HL-60 (cell line): ENCODE measurements around the gene ZNG1B.
"Not testable (repeated sequence)": the region's sequence is repeated elsewhere in the genome, so short reads cannot be mapped to it uniquely, and the experiment has no call there.

Experiments used
- DNase-seq, 2 experiments: peaks; one replicate each; pipeline ENCODE4 v3.0.0-alpha.2; 2010 to 2020; ENCODE audit warnings: low read depth in 1 of 2, low spot score in 1 of 2
- H3K27ac ChIP-seq: fragments of 250-450 bp; sonication (Bioruptor Pico); replicated peaks from 2 replicates; pipeline ENCODE4 v1.5.1; 2020; ENCODE audit warnings: mild to moderate bottlenecking, moderate library complexity
- H3K27me3 ChIP-seq: fragments of 250-450 bp; sonication (Bioruptor Pico); 2 replicates; pipeline ENCODE4 v1.5.1; 2021; ENCODE audit warnings: mild to moderate bottlenecking, moderate library complexity; ENCODE audit not compliant: insufficient read depth, poor library complexity, severe bottlenecking
- H3K4me3 ChIP-seq: replicated peaks from 2 replicates; pipeline ENCODE4 v1.5.1; 2011; ENCODE audit warnings: mild to moderate bottlenecking, control low read depth, low read length; ENCODE audit not compliant: insufficient read depth

ZNG1B gene

GRCh38 chr2:113517025-113517424, 79.5 kb downstream of the ZNG1B start:
- not testable (repeated sequence) for H3K27me3 ChIP-seq, H3K27ac ChIP-seq, H3K4me3 ChIP-seq, DNase-seq

GRCh38 chr2:113520837-113521236, 83.3 kb downstream of the ZNG1B start:
- DNase-seq, H3K4me3 ChIP-seq: not testable (repeated sequence)

GRCh38 chr2:113521492-113521891, 84.0 kb downstream of the ZNG1B start:
- not testable (repeated sequence) for H3K4me3 ChIP-seq, H3K27me3 ChIP-seq, DNase-seq, H3K27ac ChIP-seq

More at GRCh38 chr2:113520837-113521236, 83.3 kb downstream of the ZNG1B start:
- not testable (repeated sequence) for H3K27ac ChIP-seq, H3K27me3 ChIP-seq

- H3K27me3 ChIP-seq, H3K27ac ChIP-seq, H3K4me3 ChIP-seq, DNase-seq: not testable (repeated sequence)
These were observed 87.5 kb downstream of the ZNG1B start for GRCh38 chr2:113524986-113525385.

- not testable (repeated sequence) for H3K27ac ChIP-seq, DNase-seq, H3K4me3 ChIP-seq, H3K27me3 ChIP-seq
These were observed 90.0 kb downstream of the ZNG1B start for GRCh38 chr2:113527350-113528045.

- H3K27ac ChIP-seq, H3K4me3 ChIP-seq, DNase-seq, H3K27me3 ChIP-seq: not testable (repeated sequence)
These were observed 90.6 kb downstream of the ZNG1B start for GRCh38 chr2:113528126-113528525.

GRCh38 chr2:113528904-113529303, 91.4 kb downstream of the ZNG1B start:
- not testable (repeated sequence) for H3K27me3 ChIP-seq, H3K27ac ChIP-seq, DNase-seq, H3K4me3 ChIP-seq

- not testable (repeated sequence) for H3K27me3 ChIP-seq, H3K4me3 ChIP-seq, H3K27ac ChIP-seq, DNase-seq
These were observed 95.5 kb downstream of the ZNG1B start for GRCh38 chr2:113532991-113533390.

- DNase-seq, H3K27ac ChIP-seq, H3K4me3 ChIP-seq, H3K27me3 ChIP-seq: not testable (repeated sequence)
These were observed 99.1 kb downstream of the ZNG1B start for GRCh38 chr2:113536573-113536972.

- H3K27ac ChIP-seq, H3K27me3 ChIP-seq, H3K4me3 ChIP-seq, DNase-seq: not testable (repeated sequence)
These were observed 103.3 kb downstream of the ZNG1B start for GRCh38 chr2:113540834-113541203.

- not testable (repeated sequence) for DNase-seq, H3K27me3 ChIP-seq, H3K27ac ChIP-seq
- H3K4me3 ChIP-seq = peak overlapping the region; percentile 40
These were observed 103.9 kb downstream of the ZNG1B start for GRCh38 chr2:113541204-113541975.

- peak overlapping the region; percentile 40 for H3K4me3 ChIP-seq
- not testable (repeated sequence) for DNase-seq, H3K27me3 ChIP-seq, H3K27ac ChIP-seq
These were observed 104.5 kb downstream of the ZNG1B start for GRCh38 chr2:113541976-113542485.

- DNase-seq = not testable (repeated sequence)
These were observed 105.0 kb downstream of the ZNG1B start for GRCh38 chr2:113542529-113542928.

More at GRCh38 chr2:113542529-113542928, 105.0 kb downstream of the ZNG1B start:
- not testable (repeated sequence) for H3K4me3 ChIP-seq, H3K27me3 ChIP-seq, H3K27ac ChIP-seq
